ENCODE data around the gene TMEM218. TPM values are rescaled to one million over a fixed set of nuclear protein-coding genes. Genes with fewer than 3 reads are reported as not detected.

Gene TMEM218
- total and polyA plus RNA-seq, 7 donors, result 12.0 to 34.6 (median 23.3) TPM

DNA sequence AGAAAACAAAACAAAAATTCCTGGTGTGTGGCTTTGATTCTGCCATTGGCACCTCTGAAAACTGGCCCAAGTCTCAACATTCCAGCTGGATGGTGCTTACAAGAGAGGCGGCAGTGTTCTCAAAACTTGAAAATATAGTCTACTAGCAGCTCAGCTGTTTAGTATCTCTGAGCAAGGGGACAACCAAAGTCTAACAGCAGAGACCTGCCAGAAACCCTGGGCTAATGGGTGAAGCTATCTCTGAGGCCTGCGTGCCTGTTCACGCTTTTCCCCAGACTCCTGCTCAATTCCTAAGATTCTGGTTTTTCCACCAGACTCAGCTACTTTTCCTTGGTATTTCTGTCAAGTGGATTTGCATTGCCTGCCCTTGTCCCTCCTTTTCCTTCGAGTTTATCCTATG lies 17.9 kb downstream of the TMEM218 start:
- no peak overlapping the region for H3K27ac ChIP-seq
- H3K4me1 ChIP-seq, result peaks cover 0 to 7% (median 3%) of the 10 kb centered on the region in 4 donors
- 87 to 94% methylated on average over 4 of the region's 4 CpGs for WGBS, 2 donors
- TF ChIP-seq CTCF (IDR thresholded peaks at IDR 0.05), result no peak
- TF ChIP-seq POLR2AphosphoS5 (IDR thresholded peaks at IDR 0.05), result no peak
- TF ChIP-seq EP300 (IDR thresholded peaks at IDR 0.05), result no peak
- TF ChIP-seq POLR2A (IDR thresholded peaks at IDR 0.05), result no peak
- H3K27me3 ChIP-seq, result no peaks in the 10 kb centered on the region
- intact Hi-C loops (cut with DNase I), result loop anchor here (2.0 to 5.0 kb wide), 2 partner anchors 47 to 309 kb away; no protein-coding TSS in a partner anchor
- H3K4me3 ChIP-seq, result no peak overlapping the region
- peaks cover 0 to 27% (median 11%) of the 10 kb centered on the region in 4 donors for H3K36me3 ChIP-seq
- no peaks in the 10 kb centered on the region for H3K9me3 ChIP-seq
- DNase-seq, result no peak

GRCh38 chr11:125092669-125093068 lies 18.8 kb downstream of the TMEM218 start:
- Histone ChIP-seq H3K4me3 (no peak overlapping the region), H3K27me3 (no peaks in the 10 kb centered on the region), H3K36me3 (peaks cover 0 to 21% (median 9%) of the 10 kb centered on the region in 4 donors), H3K4me1 (peaks cover 0 to 7% (median 3%) of the 10 kb centered on the region in 4 donors), H3K27ac (no peak overlapping the region), H3K9me3 (no peaks in the 10 kb centered on the region)
- no peak for DNase-seq
- intact Hi-C loops (cut with DNase I), result loop anchor here (2.0 to 5.0 kb wide), 2 partner anchors 48 to 310 kb away; no protein-coding TSS in a partner anchor
- WGBS, 2 donors, result 86 to 94% methylated on average over 6 of the region's 6 CpGs
- no peak for TF ChIP-seq EP300 (IDR thresholded peaks at IDR 0.05)
- no peak for TF ChIP-seq POLR2AphosphoS5 (IDR thresholded peaks at IDR 0.05)
- TF ChIP-seq POLR2A (IDR thresholded peaks at IDR 0.05), result no peak
- no peak for TF ChIP-seq CTCF (IDR thresholded peaks at IDR 0.05)

- Histone ChIP-seq H3K4me1 (peaks cover 0 to 7% (median 3%) of the 10 kb centered on the region in 4 donors), H3K27me3 (no peaks in the 10 kb centered on the region), H3K27ac (no peak overlapping the region), H3K9me3 (no peaks in the 10 kb centered on the region), H3K36me3 (peaks cover 0 to 15% (median 3%) of the 10 kb centered on the region in 4 donors), H3K4me3 (no peak overlapping the region)
- 87 to 92% methylated on average over 6 of the region's 6 CpGs for WGBS, 2 donors
- intact Hi-C loops (cut with DNase I), result loop anchor here (2.0 to 5.0 kb wide), 2 partner anchors 49 to 310 kb away; no protein-coding TSS in a partner anchor
- TF ChIP-seq POLR2A (IDR thresholded peaks at IDR 0.05) (no peak), POLR2AphosphoS5 (IDR thresholded peaks at IDR 0.05) (no peak), EP300 (IDR thresholded peaks at IDR 0.05) (no peak), CTCF (IDR thresholded peaks at IDR 0.05) (no peak)
- DNase-seq, result no peak
Observed at GRCh38 chr11:125091877-125092664, 19.4 kb downstream of the TMEM218 start.

DNA sequence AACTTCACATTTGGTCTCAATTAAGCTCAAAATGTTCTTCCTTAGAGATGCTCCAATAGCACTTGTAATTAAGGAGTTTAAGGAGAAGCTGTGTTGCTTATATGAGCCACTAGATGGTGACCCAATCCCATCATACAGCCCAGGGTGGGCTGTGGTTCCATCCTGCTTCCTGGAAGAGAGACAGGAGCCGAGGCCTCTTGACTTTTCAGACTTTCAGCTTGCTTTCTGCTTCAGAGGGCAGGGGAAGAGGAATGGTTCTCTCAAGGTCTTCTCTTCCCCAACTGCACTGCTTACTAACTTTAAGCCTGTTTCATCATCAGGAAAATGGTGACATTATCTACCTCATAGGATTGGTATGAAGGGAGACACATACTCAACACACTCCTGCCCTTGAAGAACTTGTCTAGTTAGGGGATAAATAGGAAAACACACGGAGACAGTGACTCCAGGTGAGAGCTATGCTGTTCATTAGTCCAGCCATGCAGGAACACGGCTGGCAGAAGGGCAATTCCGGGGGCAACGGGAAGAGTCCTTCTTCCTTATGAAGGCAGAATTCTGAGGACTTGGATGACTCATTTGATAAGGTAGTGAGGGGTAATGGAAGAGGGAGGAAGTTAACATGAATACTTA lies 20.1 kb downstream of the TMEM218 start:
- Histone ChIP-seq H3K4me3 (no peak overlapping the region), H3K36me3 (peaks cover 0 to 8% (median 2%) of the 10 kb centered on the region in 4 donors), H3K27ac (no peak overlapping the region), H3K27me3 (no peaks in the 10 kb centered on the region), H3K9me3 (no peaks in the 10 kb centered on the region), H3K4me1 (peaks cover 0 to 7% (median 3%) of the 10 kb centered on the region in 4 donors)
- intact Hi-C loops (cut with DNase I), result loop anchor here (5.0 kb wide), 1 partner anchor 311 kb away; no protein-coding TSS in a partner anchor
- no peak for TF ChIP-seq POLR2AphosphoS5 (IDR thresholded peaks at IDR 0.05)
- TF ChIP-seq CTCF (IDR thresholded peaks at IDR 0.05), result peak; percentile 34 to 58 (median 48)
- WGBS, 2 donors, result 61 to 62% methylated on average over 5 of the region's 5 CpGs
- DNase-seq, result peak; percentile 62
